Activated T-cell treated with anti-CD3 and anti-CD28 coated beads, Interleukin-2, amount 50 U/mL, for 4 hours (primary cell): ENCODE data around the gene OR51S1. TPM values are rescaled to one million over a fixed set of nuclear protein-coding genes. Genes with fewer than 3 reads are reported as not detected.
"Not testable (repeated sequence)": the region's sequence is repeated elsewhere in the genome, so short reads cannot be mapped to it uniquely, and the experiment has no call there.

Experiments used
- ATAC-seq, 2 donors: fragments of 200-7000 bp; cut with Tn5 transposase; one replicate each; pipeline ENCODE4 v1.10.0; 2021
- DNase-seq: peaks from one replicate; pipeline ENCODE4 v3.0.0-alpha.2; 2020
- H3K27me3 Mint-ChIP-seq: one replicate; pipeline ENCODE4 v1.8.0; 2021; ENCODE audit warnings: low read depth, mixed read lengths
- H3K36me3 Mint-ChIP-seq: one replicate; pipeline ENCODE4 v1.8.0; 2022; ENCODE audit warnings: mixed read lengths; ENCODE audit not compliant: insufficient read depth
- H3K4me1 Mint-ChIP-seq: one replicate; pipeline ENCODE4 v1.8.0; 2021; ENCODE audit warnings: low read depth, mixed read lengths
- H3K4me3 Mint-ChIP-seq: one replicate; pipeline ENCODE4 v1.8.0; 2021; ENCODE audit warnings: mild to moderate bottlenecking, moderate library complexity, mixed read lengths
- H3K9me3 Mint-ChIP-seq: one replicate; pipeline ENCODE4 v1.8.0; 2021; ENCODE audit warnings: mixed read lengths
- total RNA-seq, 3 donors: library from RNA; stranded (reverse); gene quantifications; one replicate each; pipeline ENCODE4 v1.2.1, GENCODE V29; 2021

Gene OR51S1
- total RNA-seq: not detected

- Mint-ChIP-seq H3K9me3 (no peaks in the 10 kb centered on the region), H3K4me3 (no peak within 1 kb of the TSS), H3K27me3 (peaks cover 3% of the 10 kb centered on the region), H3K4me1 (no peaks in the 10 kb centered on the region), H3K36me3 (no peaks in the 10 kb centered on the region)
- no peak for DNase-seq
- no peak for ATAC-seq
Observed at GRCh38 chr11:4848908-4849532, at the start of gene OR51S1. OR51S1 (minus strand) TSS chr11:4849208; CDS start chr11:4849208, 0 bp downstream.

GRCh38 chr11:4891996-4892640 is 43.1 kb upstream of the OR51S1 start:
- H3K27me3 Mint-ChIP-seq: peaks cover 2% of the 10 kb centered on the region
- DNase-seq (no peak), ATAC-seq (no peak)
- no peaks in the 10 kb centered on the region for H3K36me3 Mint-ChIP-seq
- H3K9me3 Mint-ChIP-seq: peaks cover 8% of the 10 kb centered on the region
- H3K4me1 Mint-ChIP-seq: no peaks in the 10 kb centered on the region
- no peak overlapping the region for H3K4me3 Mint-ChIP-seq

GRCh38 chr11:4890279-4890678 is 41.3 kb upstream of the OR51S1 start:
- Mint-ChIP-seq H3K27me3 (peaks cover 2% of the 10 kb centered on the region), H3K4me3 (no peak overlapping the region), H3K36me3 (no peaks in the 10 kb centered on the region), H3K9me3 (peaks cover 8% of the 10 kb centered on the region), H3K4me1 (no peaks in the 10 kb centered on the region)
- ATAC-seq (no peak), DNase-seq (no peak)

GRCh38 chr11:4887591-4887990 is 38.6 kb upstream of the OR51S1 start:
- DNase-seq: no peak
- no peak for ATAC-seq
- Mint-ChIP-seq H3K4me3 (no peak overlapping the region), H3K9me3 (peaks cover 8% of the 10 kb centered on the region), H3K36me3 (no peaks in the 10 kb centered on the region), H3K4me1 (no peaks in the 10 kb centered on the region), H3K27me3 (no peaks in the 10 kb centered on the region)

GRCh38 chr11:4886186-4886585 is 37.2 kb upstream of the OR51S1 start:
- no peaks in the 10 kb centered on the region for H3K36me3 Mint-ChIP-seq
- H3K27me3 Mint-ChIP-seq: no peaks in the 10 kb centered on the region
- H3K4me3 Mint-ChIP-seq: no peak overlapping the region
- DNase-seq (no peak), ATAC-seq (no peak)
- H3K9me3 Mint-ChIP-seq: peaks cover 4% of the 10 kb centered on the region
- no peaks in the 10 kb centered on the region for H3K4me1 Mint-ChIP-seq

GRCh38 chr11:4884361-4884760 is 35.4 kb upstream of the OR51S1 start:
- no peaks in the 10 kb centered on the region for H3K4me1 Mint-ChIP-seq
- ATAC-seq: no peak

GRCh38 chr11:4882543-4882942 is 33.5 kb upstream of the OR51S1 start:
- no peak for DNase-seq
- no peaks in the 10 kb centered on the region for H3K36me3 Mint-ChIP-seq
- H3K4me1 Mint-ChIP-seq: no peaks in the 10 kb centered on the region
- no peaks in the 10 kb centered on the region for H3K27me3 Mint-ChIP-seq
- H3K9me3 Mint-ChIP-seq: no peaks in the 10 kb centered on the region
- ATAC-seq: no peak
- no peak overlapping the region for H3K4me3 Mint-ChIP-seq

More at GRCh38 chr11:4884361-4884760, 35.4 kb upstream of the OR51S1 start:
- Mint-ChIP-seq H3K36me3 (no peaks in the 10 kb centered on the region), H3K27me3 (no peaks in the 10 kb centered on the region), H3K9me3 (no peaks in the 10 kb centered on the region), H3K4me3 (no peak overlapping the region)
- DNase-seq: no peak

- no peak within 1 kb of the TSS for H3K4me3 Mint-ChIP-seq
- no peaks in the 10 kb centered on the region for H3K27me3 Mint-ChIP-seq
- no peaks in the 10 kb centered on the region for H3K4me1 Mint-ChIP-seq
- ATAC-seq: no peak
- DNase-seq: no peak
- no peaks in the 10 kb centered on the region for H3K9me3 Mint-ChIP-seq
- H3K36me3 Mint-ChIP-seq: no peaks in the 10 kb centered on the region
Observed at GRCh38 chr11:4881860-4882500, 33.0 kb upstream of the OR51S1 start, which contains the start of gene OR51T1. OR51T1 (plus strand) TSS chr11:4881900; CDS start chr11:4881900, 0 bp downstream.

GRCh38 chr11:4881188-4881587 is 32.2 kb upstream of the OR51S1 start:
- Mint-ChIP-seq H3K36me3 (no peaks in the 10 kb centered on the region), H3K27me3 (no peaks in the 10 kb centered on the region), H3K9me3 (no peaks in the 10 kb centered on the region), H3K4me3 (no peak overlapping the region), H3K4me1 (no peaks in the 10 kb centered on the region)
- DNase-seq (no peak), ATAC-seq (no peak)

GRCh38 chr11:4865855-4866254 is 16.8 kb upstream of the OR51S1 start:
- Mint-ChIP-seq H3K4me1 (no peaks in the 10 kb centered on the region), H3K9me3 (peaks cover 3% of the 10 kb centered on the region), H3K27me3 (peaks cover 6% of the 10 kb centered on the region), H3K4me3 (no peak overlapping the region), H3K36me3 (no peaks in the 10 kb centered on the region)
- ATAC-seq: no peak
- no peak for DNase-seq

- Mint-ChIP-seq H3K27me3 (peaks cover 6% of the 10 kb centered on the region), H3K36me3 (no peaks in the 10 kb centered on the region), H3K4me1 (no peaks in the 10 kb centered on the region), H3K9me3 (no peaks in the 10 kb centered on the region), H3K4me3 (no peak overlapping the region)
- DNase-seq (no peak), ATAC-seq (no peak)
Observed at GRCh38 chr11:4863876-4864275, 14.9 kb upstream of the OR51S1 start.

GRCh38 chr11:4862447-4863236 is 13.6 kb upstream of the OR51S1 start:
- Mint-ChIP-seq H3K36me3 (no peaks in the 10 kb centered on the region), H3K4me3 (no peak overlapping the region), H3K4me1 (no peaks in the 10 kb centered on the region), H3K9me3 (no peaks in the 10 kb centered on the region), H3K27me3 (peaks cover 6% of the 10 kb centered on the region)
- ATAC-seq (no peak), DNase-seq (no peak)

- ATAC-seq, H3K4me1 Mint-ChIP-seq, DNase-seq, H3K27me3 Mint-ChIP-seq, H3K9me3 Mint-ChIP-seq, H3K36me3 Mint-ChIP-seq, H3K4me3 Mint-ChIP-seq: not testable (repeated sequence)
Observed at GRCh38 chr11:4854286-4854685, 5.3 kb upstream of the OR51S1 start.

GRCh38 chr11:4851033-4851432 is 2.0 kb upstream of the OR51S1 start:
- no peaks in the 10 kb centered on the region for H3K4me1 Mint-ChIP-seq
- ATAC-seq: no peak
- peaks cover 3% of the 10 kb centered on the region for H3K27me3 Mint-ChIP-seq

More at GRCh38 chr11:4851033-4851432, 2.0 kb upstream of the OR51S1 start:
- no peak for DNase-seq
- no peak overlapping the region for H3K4me3 Mint-ChIP-seq
- no peaks in the 10 kb centered on the region for H3K36me3 Mint-ChIP-seq
- H3K9me3 Mint-ChIP-seq: no peaks in the 10 kb centered on the region
